Astrocyte (in vitro differentiated cells and primary cell): ENCODE results near the gene SLC4A7.
"Not testable (repeated sequence)": the region's sequence is repeated elsewhere in the genome, so short reads cannot be mapped to it uniquely, and the experiment has no call there.

Source experiments
- EZH2 ChIP-seq: IDR thresholded peaks from 2 replicates; pipeline ENCODE4 v1.6.1; 2012; ENCODE audit warnings: mild to moderate bottlenecking, low read length, inconsistent platforms; ENCODE audit not compliant: insufficient read depth
- TF ChIP-seq, protein P1 (sequence below): IDR thresholded peaks from 2 replicates; pipeline ENCODE4 v1.5.1; 2011; ENCODE audit warnings: low read depth, mild to moderate bottlenecking, inconsistent platforms, low read length, moderate library complexity; ENCODE audit not compliant: insufficient read depth

DNA sequence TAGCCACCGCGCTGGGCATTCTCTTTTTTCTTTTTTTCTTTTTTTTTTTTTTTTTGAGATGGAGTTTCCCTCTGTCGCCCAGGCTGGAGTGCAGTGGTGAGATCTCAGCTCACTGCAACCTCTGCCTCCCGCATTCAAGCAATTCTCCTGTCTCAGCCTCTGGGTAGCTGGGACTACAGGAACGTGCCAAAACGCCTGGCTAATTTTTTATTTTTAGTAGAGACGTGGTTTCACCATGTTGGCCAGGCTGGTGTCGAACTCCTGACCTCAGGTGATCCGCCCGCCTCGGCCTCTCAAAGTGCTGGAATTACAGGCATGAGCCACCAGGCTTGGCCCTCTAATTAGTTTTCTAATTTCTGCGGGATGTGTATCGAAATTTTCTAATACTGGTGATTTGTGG is 41.2 kb downstream of the SLC4A7 start:
- TF ChIP-seq, protein P1, sequence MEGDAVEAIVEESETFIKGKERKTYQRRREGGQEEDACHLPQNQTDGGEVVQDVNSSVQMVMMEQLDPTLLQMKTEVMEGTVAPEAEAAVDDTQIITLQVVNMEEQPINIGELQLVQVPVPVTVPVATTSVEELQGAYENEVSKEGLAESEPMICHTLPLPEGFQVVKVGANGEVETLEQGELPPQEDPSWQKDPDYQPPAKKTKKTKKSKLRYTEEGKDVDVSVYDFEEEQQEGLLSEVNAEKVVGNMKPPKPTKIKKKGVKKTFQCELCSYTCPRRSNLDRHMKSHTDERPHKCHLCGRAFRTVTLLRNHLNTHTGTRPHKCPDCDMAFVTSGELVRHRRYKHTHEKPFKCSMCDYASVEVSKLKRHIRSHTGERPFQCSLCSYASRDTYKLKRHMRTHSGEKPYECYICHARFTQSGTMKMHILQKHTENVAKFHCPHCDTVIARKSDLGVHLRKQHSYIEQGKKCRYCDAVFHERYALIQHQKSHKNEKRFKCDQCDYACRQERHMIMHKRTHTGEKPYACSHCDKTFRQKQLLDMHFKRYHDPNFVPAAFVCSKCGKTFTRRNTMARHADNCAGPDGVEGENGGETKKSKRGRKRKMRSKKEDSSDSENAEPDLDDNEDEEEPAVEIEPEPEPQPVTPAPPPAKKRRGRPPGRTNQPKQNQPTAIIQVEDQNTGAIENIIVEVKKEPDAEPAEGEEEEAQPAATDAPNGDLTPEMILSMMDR = not testable (repeated sequence)
- TF ChIP-seq EZH2 = not testable (repeated sequence)
